Activated CD4-positive, alpha-beta T cell treated with anti-CD3 and anti-CD28 coated beads for 36 hours (primary cell): ENCODE data around the gene LRMDA. TPM values are rescaled to one million over a fixed set of nuclear protein-coding genes. Genes with fewer than 3 reads are reported as not detected.

Experiments
- ATAC-seq: fragments of 200-7000 bp; cut with Tn5 transposase; one replicate; pipeline ENCODE4 v1.10.0; 2021; ENCODE audit warnings: mild to moderate bottlenecking, moderate library complexity
- CTCF ChIA-PET: fragments of 350-600 bp; sonication (Branson Sonifier 250); formaldehyde crosslinking; loops from one replicate; lab custom pipeline; 2021; ENCODE audit warnings: antibody characterized with exemption; lab: Charles Lee
- POLR2A ChIA-PET: fragments of 350-600 bp; sonication (Branson Sonifier 250); formaldehyde crosslinking; loops from one replicate; lab custom pipeline; 2021; ENCODE audit warnings: antibody characterized with exemption, inconsistent platforms; lab: Charles Lee
- DNase-seq: peaks from one replicate; pipeline ENCODE4 v3.0.0-alpha.2; 2020
- H3K27ac Mint-ChIP-seq: one replicate; pipeline ENCODE4 v1.8.0; 2021; ENCODE audit warnings: mixed read lengths
- H3K27me3 Mint-ChIP-seq: one replicate; pipeline ENCODE4 v1.8.0; 2021; ENCODE audit warnings: mixed read lengths
- H3K36me3 Mint-ChIP-seq: one replicate; pipeline ENCODE4 v1.8.0; 2021; ENCODE audit warnings: low read depth, mixed read lengths
- H3K4me1 Mint-ChIP-seq: one replicate; pipeline ENCODE4 v1.8.0; 2021; ENCODE audit warnings: mixed read lengths
- H3K4me3 Mint-ChIP-seq: one replicate; pipeline ENCODE4 v1.8.0; 2021; ENCODE audit warnings: mild to moderate bottlenecking, moderate library complexity, mixed read lengths
- H3K9me3 Mint-ChIP-seq: one replicate; pipeline ENCODE4 v1.8.0; 2021; ENCODE audit warnings: low read depth, mixed read lengths
- intact Hi-C, 2 experiments: fragments of 100-400 bp; cut with DNase I in 1 of 2; cut with micrococcal nuclease in 1 of 2; formaldehyde crosslinking; loops; one replicate each; pipeline versions ENCODE4 v1.14.2 to v1.15.1; 2022 to 2024; cut with DNase I, micrococcal nuclease
- total RNA-seq, 2 experiments: library from RNA; stranded (reverse); gene quantifications; one replicate each; pipeline ENCODE4 v1.2.3, GENCODE V29; 2021

The LRMDA gene
- total RNA-seq, 2 experiments from 2014 or later, result not detected

GRCh38 chr10:75803121-75803520 lies 371.7 kb downstream of the LRMDA start:
- Mint-ChIP-seq H3K36me3 (no peaks in the 10 kb centered on the region), H3K27ac (no peak overlapping the region), H3K9me3 (no peaks in the 10 kb centered on the region), H3K4me3 (no peak overlapping the region), H3K27me3 (peaks cover 19% of the 10 kb centered on the region), H3K4me1 (no peaks in the 10 kb centered on the region)
- ChIA-PET POLR2A (no interaction called here), CTCF (no interaction called here)
- intact Hi-C loops, result no loop called here
- ATAC-seq, result no peak
- no peak for DNase-seq

- no peaks in the 10 kb centered on the region for H3K9me3 Mint-ChIP-seq
- no peaks in the 10 kb centered on the region for H3K4me1 Mint-ChIP-seq
- intact Hi-C loops, result no loop called here
- CTCF ChIA-PET, result no interaction called here
- no peak overlapping the region for H3K27ac Mint-ChIP-seq
- H3K27me3 Mint-ChIP-seq, result peaks cover 19% of the 10 kb centered on the region
- POLR2A ChIA-PET, result no interaction called here
- ATAC-seq, result no peak
- no peak for DNase-seq
- H3K36me3 Mint-ChIP-seq, result no peaks in the 10 kb centered on the region
- no peak overlapping the region for H3K4me3 Mint-ChIP-seq
Measured at GRCh38 chr10:75803816-75804552, 372.6 kb downstream of the LRMDA start.

- DNase-seq, result no peak
- no peak overlapping the region for H3K4me3 Mint-ChIP-seq
- peaks cover 17% of the 10 kb centered on the region for H3K27me3 Mint-ChIP-seq
- intact Hi-C loops, result no loop called here
- ChIA-PET CTCF (no interaction called here), POLR2A (interaction anchor here (0.5 kb wide), 1 partner anchor 55 kb away, joined by 3 read pairs; no protein-coding TSS in a partner anchor)
- no peaks in the 10 kb centered on the region for H3K4me1 Mint-ChIP-seq
- H3K36me3 Mint-ChIP-seq, result no peaks in the 10 kb centered on the region
- no peak for ATAC-seq
- no peak overlapping the region for H3K27ac Mint-ChIP-seq
- no peaks in the 10 kb centered on the region for H3K9me3 Mint-ChIP-seq
Measured at GRCh38 chr10:75806186-75806585, 374.8 kb downstream of the LRMDA start.

GRCh38 chr10:75807456-75807855 lies 376.0 kb downstream of the LRMDA start:
- no peak for ATAC-seq
- Mint-ChIP-seq H3K27me3 (peaks cover 19% of the 10 kb centered on the region), H3K4me3 (no peak overlapping the region), H3K4me1 (no peaks in the 10 kb centered on the region), H3K9me3 (no peaks in the 10 kb centered on the region), H3K36me3 (no peaks in the 10 kb centered on the region), H3K27ac (no peak overlapping the region)
- intact Hi-C loops, result no loop called here
- CTCF ChIA-PET, result no interaction called here
- no peak for DNase-seq
- POLR2A ChIA-PET, result no interaction called here

GRCh38 chr10:75809003-75809402 lies 377.6 kb downstream of the LRMDA start:
- no peak overlapping the region for H3K4me3 Mint-ChIP-seq
- ATAC-seq (no peak), DNase-seq (no peak)
- no peaks in the 10 kb centered on the region for H3K36me3 Mint-ChIP-seq
- H3K4me1 Mint-ChIP-seq, result no peaks in the 10 kb centered on the region
- CTCF ChIA-PET, result interaction anchor here (0.7 kb wide), 1 partner anchor 24 kb away, joined by 3 read pairs; no protein-coding TSS in a partner anchor
- POLR2A ChIA-PET, result no interaction called here
- H3K9me3 Mint-ChIP-seq, result no peaks in the 10 kb centered on the region
- no peak overlapping the region for H3K27ac Mint-ChIP-seq
- intact Hi-C loops, result no loop called here
- H3K27me3 Mint-ChIP-seq, result peaks cover 20% of the 10 kb centered on the region

- DNase-seq (no peak), ATAC-seq (peak; percentile 16)
- POLR2A ChIA-PET, result no interaction called here
- H3K4me3 Mint-ChIP-seq, result no peak overlapping the region
- peaks cover 16% of the 10 kb centered on the region for H3K27me3 Mint-ChIP-seq
- intact Hi-C loops, result no loop called here
- H3K9me3 Mint-ChIP-seq, result no peaks in the 10 kb centered on the region
- H3K36me3 Mint-ChIP-seq, result no peaks in the 10 kb centered on the region
- CTCF ChIA-PET, result no interaction called here
- H3K27ac Mint-ChIP-seq, result no peak overlapping the region
- peaks cover 2% of the 10 kb centered on the region for H3K4me1 Mint-ChIP-seq
Measured at GRCh38 chr10:75814014-75814413, 382.6 kb downstream of the LRMDA start.

GRCh38 chr10:75815066-75815465 lies 383.6 kb downstream of the LRMDA start:
- no peak overlapping the region for H3K4me3 Mint-ChIP-seq
- no peak for DNase-seq
- H3K27me3 Mint-ChIP-seq, result peaks cover 16% of the 10 kb centered on the region
- no peak overlapping the region for H3K27ac Mint-ChIP-seq
- intact Hi-C loops, result no loop called here
- H3K36me3 Mint-ChIP-seq, result no peaks in the 10 kb centered on the region
- peaks cover 2% of the 10 kb centered on the region for H3K4me1 Mint-ChIP-seq
- H3K9me3 Mint-ChIP-seq, result no peaks in the 10 kb centered on the region
- ATAC-seq, result no peak
- ChIA-PET POLR2A (no interaction called here), CTCF (no interaction called here)

GRCh38 chr10:75817198-75817597 lies 385.8 kb downstream of the LRMDA start:
- no peaks in the 10 kb centered on the region for H3K36me3 Mint-ChIP-seq
- H3K9me3 Mint-ChIP-seq, result peaks cover 2% of the 10 kb centered on the region
- H3K27ac Mint-ChIP-seq, result no peak overlapping the region
- DNase-seq (no peak), ATAC-seq (no peak)
- no peak overlapping the region for H3K4me3 Mint-ChIP-seq
- H3K4me1 Mint-ChIP-seq, result peaks cover 2% of the 10 kb centered on the region
- CTCF ChIA-PET, result no interaction called here
- intact Hi-C loops, result no loop called here
- H3K27me3 Mint-ChIP-seq, result peaks cover 14% of the 10 kb centered on the region
- POLR2A ChIA-PET, result no interaction called here

- no peak overlapping the region for H3K27ac Mint-ChIP-seq
- no peak for DNase-seq
- H3K4me1 Mint-ChIP-seq, result peaks cover 2% of the 10 kb centered on the region
- ChIA-PET POLR2A (no interaction called here), CTCF (no interaction called here)
- ATAC-seq, result no peak
- H3K27me3 Mint-ChIP-seq, result peaks cover 7% of the 10 kb centered on the region
- no peak overlapping the region for H3K4me3 Mint-ChIP-seq
- intact Hi-C loops, result no loop called here
- no peaks in the 10 kb centered on the region for H3K36me3 Mint-ChIP-seq
- peaks cover 2% of the 10 kb centered on the region for H3K9me3 Mint-ChIP-seq
Measured at GRCh38 chr10:75818552-75818951, 387.1 kb downstream of the LRMDA start.

GRCh38 chr10:75825235-75825634 lies 393.8 kb downstream of the LRMDA start:
- ChIA-PET CTCF (no interaction called here), POLR2A (no interaction called here)
- Mint-ChIP-seq H3K4me1 (no peaks in the 10 kb centered on the region), H3K36me3 (no peaks in the 10 kb centered on the region), H3K4me3 (no peak overlapping the region), H3K27me3 (no peaks in the 10 kb centered on the region), H3K9me3 (peaks cover 2% of the 10 kb centered on the region), H3K27ac (no peak overlapping the region)
- ATAC-seq, result no peak
- intact Hi-C loops, result no loop called here
- DNase-seq, result no peak

- Mint-ChIP-seq H3K27ac (no peak overlapping the region), H3K4me3 (no peak overlapping the region), H3K27me3 (no peaks in the 10 kb centered on the region), H3K4me1 (no peaks in the 10 kb centered on the region), H3K9me3 (peaks cover 2% of the 10 kb centered on the region), H3K36me3 (no peaks in the 10 kb centered on the region)
- POLR2A ChIA-PET, result no interaction called here
- CTCF ChIA-PET, result interaction anchor here (0.7 kb wide), 1 partner anchor 33 kb away, joined by 3 read pairs; no protein-coding TSS in a partner anchor
- no peak for ATAC-seq
- DNase-seq, result no peak
- intact Hi-C loops, result no loop called here
Measured at GRCh38 chr10:75825661-75826060, 394.2 kb downstream of the LRMDA start.

- no peaks in the 10 kb centered on the region for H3K36me3 Mint-ChIP-seq
- H3K27me3 Mint-ChIP-seq, result no peaks in the 10 kb centered on the region
- POLR2A ChIA-PET, result no interaction called here
- peaks cover 4% of the 10 kb centered on the region for H3K9me3 Mint-ChIP-seq
- H3K4me1 Mint-ChIP-seq, result no peaks in the 10 kb centered on the region
- CTCF ChIA-PET, result no interaction called here
- no peak overlapping the region for H3K27ac Mint-ChIP-seq
- no peak for DNase-seq
- H3K4me3 Mint-ChIP-seq, result no peak overlapping the region
- no peak for ATAC-seq
- intact Hi-C loops, result no loop called here
Measured at GRCh38 chr10:75826846-75827245, 395.4 kb downstream of the LRMDA start.
